K562 (cell line): ENCODE results near the gene FXYD1. TPM values are rescaled to one million over a fixed set of nuclear protein-coding genes. Genes with fewer than 3 reads are reported as not detected.

Experiments
- ATAC-seq: fragments of 200-7000 bp; cut with Tn5 transposase; 3 replicates; pipeline ENCODE4 v1.9.1; 2020; ENCODE audit warnings: moderate library complexity
- BruUV-seq: library from RNA; stranded (reverse); fragments of 400-500 nt; replicated peaks from 2 replicates; lab custom pipeline; 2021; lab: Mats Ljungman, UMichigan
- CTCF ChIA-PET: fragments of 300-600 bp; formaldehyde crosslinking; extraction: SDS; loops from one replicate; lab custom pipeline; 2021; ENCODE audit warnings: low intra/inter-chr PET ratio; lab: Yijun Ruan, JAX
- POLR2A ChIA-PET: fragments of 300-600, 350-650 bp; sonication (Branson Sonifier 250); formaldehyde crosslinking; extraction: SDS; loops from one replicate; lab custom pipeline; 2021; ENCODE audit warnings: antibody characterized with exemption, inconsistent platforms; lab: Yijun Ruan, JAX
- DNase-seq, 4 experiments: peaks; one replicate each; pipeline versions ENCODE4 v3.0.0 to v3.0.0-alpha.2; 2011 to 2018; ENCODE audit warnings: low spot score in 3 of 4, mixed read lengths in 3 of 4; ENCODE audit errors: extremely low read depth in 1 of 4
- FAIRE-seq: peaks from 2 replicates; lab custom pipeline; 2011; peaks lifted over from hg19 to GRCh38; lab: Jason Lieb, UNC
- H2AFZ ChIP-seq: 2 replicates; pipeline ENCODE4 v1.6.0; 2011; ENCODE audit warnings: low read depth, low read length, control low read depth, inconsistent platforms
- H3K27ac ChIP-seq: fragments of 200-600 bp; 3 replicates; pipeline ENCODE4 v1.8.0; 2011; ENCODE audit warnings: low read depth, mild to moderate bottlenecking, control low read depth, inconsistent platforms, low read length, moderate library complexity, mixed read lengths; ENCODE audit errors: extremely low read depth
- H3K27me3 ChIP-seq, 2 experiments: fragments of 300-600 bp in 1 of 2; 2 replicates in 1 of 2; 3 replicates in 1 of 2; pipeline versions ENCODE4 v1.6.0 to v1.8.0; 2011; ENCODE audit warnings: inconsistent platforms in 2 of 2, low read length in 2 of 2, mild to moderate bottlenecking in 1 of 2, mixed read lengths in 1 of 2, moderate library complexity in 1 of 2; ENCODE audit not compliant: control insufficient read depth in 2 of 2, insufficient read depth in 2 of 2
- H3K36me3 ChIP-seq: fragments of 300-600 bp; 3 replicates; pipeline ENCODE4 v1.8.0; 2011; ENCODE audit warnings: mild to moderate bottlenecking, low read length, inconsistent platforms; ENCODE audit not compliant: control insufficient read depth, insufficient read depth
- H3K4me1 ChIP-seq, 2 experiments: fragments of 200-600 bp in 1 of 2; replicated peaks in 1 of 2; 2 replicates in 1 of 2; 3 replicates in 1 of 2; pipeline versions ENCODE4 v1.5.1 to v1.8.0; 2011; ENCODE audit warnings: inconsistent platforms in 2 of 2, low read length in 2 of 2, mild to moderate bottlenecking in 1 of 2, mixed read lengths in 1 of 2, moderate library complexity in 1 of 2; ENCODE audit not compliant: control insufficient read depth in 2 of 2, insufficient read depth in 2 of 2
- H3K4me2 ChIP-seq: 2 replicates; pipeline ENCODE4 v1.6.1; 2011; ENCODE audit warnings: low read length, control low read depth, inconsistent platforms, mixed read lengths; ENCODE audit not compliant: insufficient read depth
- H3K4me3 ChIP-seq: fragments of 200-600 bp; sonication (generic), shearing (Covaris generic); 2 replicates; pipeline ENCODE4 v1.5.1; 2016; ENCODE audit warnings: control low read depth, inconsistent platforms
- H3K79me2 ChIP-seq: fragments of 200-600 bp; 3 replicates; pipeline ENCODE4 v1.8.0; 2011; ENCODE audit warnings: low read length, inconsistent platforms; ENCODE audit not compliant: control insufficient read depth, insufficient read depth
- H3K9ac ChIP-seq, 2 experiments: 2 replicates each; pipeline versions ENCODE4 v1.6.0 to v1.6.1; 2011; ENCODE audit warnings: low read depth in 2 of 2, low read length in 2 of 2, control low read depth in 1 of 2, inconsistent platforms in 1 of 2, mild to moderate bottlenecking in 1 of 2, mixed read lengths in 1 of 2; ENCODE audit not compliant: insufficient read depth in 1 of 2
- H3K9me1 ChIP-seq: one replicate; pipeline ENCODE4 v1.6.0; 2011; ENCODE audit warnings: inconsistent platforms, mild to moderate bottlenecking, low read length, moderate library complexity; ENCODE audit not compliant: control insufficient read depth, insufficient read depth
- H3K9me3 ChIP-seq: replicated peaks from 2 replicates; pipeline ENCODE4 v1.5.1; 2011; ENCODE audit warnings: low read depth, low read length, inconsistent platforms; ENCODE audit not compliant: control insufficient read depth, insufficient read depth
- H4K20me1 ChIP-seq: replicated peaks from 2 replicates; pipeline ENCODE4 v1.6.1; 2011; ENCODE audit warnings: low read length, inconsistent platforms, mixed read lengths; ENCODE audit not compliant: control insufficient read depth, insufficient read depth
- BRCA1 ChIP-seq, 2 experiments: fragments of 450-650 bp in 1 of 2; sonication (generic) in 1 of 2; formaldehyde crosslinking in 1 of 2; IDR thresholded peaks; 2 replicates each; pipeline versions ENCODE4 v1.5.0 to v1.6.1; 2017 to 2020; ENCODE audit warnings: mild to moderate bottlenecking in 1 of 2, missing genetic modification reagents in 1 of 2
- CHCHD3 ChIP-seq: fragments of 250-450 bp; sonication (Bioruptor Pico); IDR thresholded peaks from 2 replicates; pipeline ENCODE4 v2.1.2; 2022; ENCODE audit warnings: mild to moderate bottlenecking
- FOXJ3 ChIP-seq: sonication (generic); formaldehyde crosslinking; IDR thresholded peaks from 2 replicates; pipeline ENCODE4 v1.4.0; 2020; ENCODE audit warnings: mild to moderate bottlenecking, missing genetic modification reagents
- HLTF ChIP-seq: fragments of 450-650 bp; IDR thresholded peaks from 2 replicates; pipeline ENCODE4 v1.6.1; 2016
- HMGN3 ChIP-seq: IDR thresholded peaks from 2 replicates; pipeline ENCODE4 v1.6.1; 2011; ENCODE audit warnings: borderline replicate concordance, low read depth, mild to moderate bottlenecking, mixed read lengths, low read length; ENCODE audit not compliant: insufficient read length; ENCODE audit errors: extremely low read depth
- KLF1 ChIP-seq: fragments of 450-650 bp; IDR thresholded peaks from 2 replicates; pipeline ENCODE4 v1.6.1; 2016; ENCODE audit warnings: missing genetic modification characterization, missing compliant biosample characterization
- MED1 ChIP-seq: sonication (generic); formaldehyde crosslinking; IDR thresholded peaks from 2 replicates; pipeline ENCODE4 v1.8.1; 2023; ENCODE audit warnings: missing genetic modification reagents, borderline replicate concordance
- NCOA1 ChIP-seq: fragments of 450-650 bp; IDR thresholded peaks from 2 replicates; pipeline ENCODE4 v1.6.1; 2016; ENCODE audit warnings: low read depth
- OTX1 ChIP-seq: fragments of 450-650 bp; formaldehyde crosslinking; IDR thresholded peaks from 2 replicates; pipeline ENCODE4 v1.4.0; 2022; ENCODE audit warnings: mild to moderate bottlenecking
- RFX5 ChIP-seq: IDR thresholded peaks from 2 replicates; pipeline ENCODE4 v1.6.1; 2011; ENCODE audit warnings: low read depth, mild to moderate bottlenecking, improper control_type of control experiment, low read length
- SMAD3 ChIP-seq: fragments of 450-650 bp; formaldehyde crosslinking; conservative IDR thresholded peaks from 2 replicates; pipeline ENCODE4 v1.4.0; 2020; ENCODE audit warnings: mild to moderate bottlenecking
- SMARCA5 ChIP-seq: fragments of 450-650 bp; IDR thresholded peaks from 2 replicates; pipeline ENCODE4 v1.6.1; 2016
- TAF15 ChIP-seq: fragments of 200-400 bp; formaldehyde crosslinking; IDR thresholded peaks from 2 replicates; pipeline ENCODE4 v1.6.1; 2017; ENCODE audit warnings: mild to moderate bottlenecking, low read depth, low read length, moderate library complexity
- ZBED1 ChIP-seq: IDR thresholded peaks from 2 replicates; pipeline ENCODE4 v1.6.1; 2014
- ZNF165 ChIP-seq: fragments of 250-450 bp; sonication (Bioruptor Pico); IDR thresholded peaks from 2 replicates; pipeline ENCODE4 v1.4.0; 2020; ENCODE audit warnings: borderline replicate concordance
- ZNF311 ChIP-seq: fragments of 250-450 bp; sonication (Bioruptor Pico); IDR thresholded peaks from 2 replicates; pipeline ENCODE4 v1.4.0; 2020; ENCODE audit warnings: mild to moderate bottlenecking, moderate library complexity
- ZNF445 ChIP-seq: fragments of 250-450 bp; sonication (Bioruptor Pico); IDR thresholded peaks from 2 replicates; pipeline ENCODE4 v1.4.0; 2020; ENCODE audit warnings: low read depth, mild to moderate bottlenecking, moderate library complexity
- ZNF780A ChIP-seq: fragments of 250-450 bp; sonication (Bioruptor Pico); IDR thresholded peaks from 2 replicates; pipeline ENCODE4 v1.5.0; 2021; ENCODE audit warnings: mild to moderate bottlenecking
- WGBS: fragments of 100-300 bp; shearing (Covaris generic); methylation state at CpG from one replicate; pipeline ENCODE4 v1.1.6; 2016; ENCODE audit warnings: low coverage, mixed read lengths; ENCODE audit not compliant: insufficient coverage; ENCODE audit errors: missing lambda C conversion rate; 5-methylcytosine and 5-hydroxymethylcytosine counted together
- in situ Hi-C: fragments of 300-500 bp; cut with MboI; formaldehyde crosslinking; loops from 4 replicates; pipeline ENCODE4 v1.15.0; 2018; ENCODE audit warnings: inconsistent platforms, mixed read lengths
- intact Hi-C: fragments of 100-400 bp; cut with micrococcal nuclease; formaldehyde crosslinking; loops from 2 replicates; pipeline ENCODE4 v1.14.2; 2022
- polyA plus RNA-seq, 8 experiments: library from polyadenylated mRNA; depleted of rRNA in 4 of 8; stranded (reverse) in 5 of 8; unstranded in 3 of 8; fragments of >200 nt; fragmentation: Nextera tagmentation in 2 of 8; fragmentation: Illumina TruSeq in 1 of 8; extraction: Ambion mirVana in 2 of 8; extraction: Trizol in 1 of 8; gene quantifications; 2 replicates each; pipeline versions ENCODE4 v1.2.1 to v1.2.3, GENCODE V29; 2011 to 2014; ENCODE audit warnings: inconsistent platforms in 1 of 8, missing spikeins in 1 of 8
- total RNA-seq, 7 experiments: library from RNA; depleted of rRNA in 6 of 7; stranded (reverse); fragments of >200 nt in 6 of 7; fragmentation: Illumina TruSeq in 2 of 7; extraction: Trizol in 2 of 7; gene quantifications; 2 replicates each; pipeline versions ENCODE4 v1.2.1 to v1.2.3, GENCODE V29; 2011 to 2021; ENCODE audit warnings: low replicate concordance in 1 of 7
- TF ChIP-seq, protein P1 (sequence below), 3 experiments: IDR thresholded peaks in 2 of 3; conservative IDR thresholded peaks in 1 of 3; 2 replicates each; pipeline ENCODE4 v1.5.1; 2011 to 2012; ENCODE audit warnings: low read length in 3 of 3, mild to moderate bottlenecking in 3 of 3, control low read depth in 2 of 3, improper control_type of control experiment in 1 of 3, inconsistent platforms in 1 of 3, low read depth in 1 of 3, mixed read lengths in 1 of 3, moderate library complexity in 1 of 3; ENCODE audit not compliant: insufficient read depth in 2 of 3
- TF ChIP-seq, protein P2 (sequence below): fragments of 450-650 bp; formaldehyde crosslinking; conservative IDR thresholded peaks from 2 replicates; pipeline ENCODE4 v1.4.0; 2022; ENCODE audit warnings: mild to moderate bottlenecking, missing genetic modification characterization
- TF ChIP-seq, protein P3 (sequence below): sonication (generic); formaldehyde crosslinking; IDR thresholded peaks from 2 replicates; pipeline ENCODE4 v1.5.0; 2020; ENCODE audit warnings: missing genetic modification reagents

Gene FXYD1
- total and polyA plus RNA-seq, 9 of the 15 experiments (the other 6 are each of a cell fraction or from before 2014, with no cell fraction given), result 0.40 to 3.2 (median 1.8) TPM; not detected in 3

DNA sequence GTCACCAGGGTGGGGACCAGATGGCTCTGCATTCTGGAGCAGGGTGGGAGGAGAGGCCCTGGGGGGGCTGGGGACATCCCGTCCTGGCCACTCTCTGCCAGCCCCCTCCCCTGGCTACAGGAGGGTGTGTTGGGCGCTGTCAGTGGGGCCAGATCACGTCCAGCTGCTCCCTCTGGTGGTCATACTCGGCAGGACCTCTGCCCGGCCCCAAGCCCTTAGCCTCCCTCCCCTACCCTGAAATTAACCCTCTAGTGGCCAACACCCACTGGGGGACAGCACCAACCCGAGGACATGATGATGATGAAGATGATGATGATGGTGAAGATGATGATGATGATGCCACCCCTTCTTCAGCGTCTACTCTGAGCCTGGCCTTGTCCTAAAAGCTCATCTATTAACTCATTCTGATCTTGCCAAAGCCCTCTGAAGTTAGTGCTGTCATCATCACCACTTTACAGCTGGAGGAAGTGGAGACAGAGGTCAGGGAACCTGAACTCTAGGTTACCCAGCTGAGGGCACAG is 3.2 kb upstream of the FXYD1 start:
- in situ Hi-C loops (loop anchor here (10.0 kb wide), 1 partner anchor 301 kb away; no protein-coding TSS in a partner anchor), intact Hi-C loops (loop anchor here (1.0 to 5.0 kb wide), 3 partner anchors 68 to 297 kb away; no protein-coding TSS in a partner anchor)
- Histone ChIP-seq H3K4me1 (peaks cover 3 to 36% of the 10 kb centered on the region in 2 experiments; a peak in 3 of 5 replicates), H2AFZ (no peak overlapping the region), H3K9me1 (no peaks in the 10 kb centered on the region), H3K4me3 (no peak overlapping the region), H3K27ac (no peak overlapping the region), H3K4me2 (no peak overlapping the region), H4K20me1 (0 out of 2 replicates have a peak, but pooled peaks cover 4% of the 10 kb centered on the region), H3K9ac (no peak overlapping the region; a peak in 1 of 4 replicates), H3K27me3 (peaks cover 2 to 28% of the 10 kb centered on the region in 2 experiments; a peak in 4 of 5 replicates), H3K36me3 (no peaks in the 10 kb centered on the region), H3K79me2 (no peaks in the 10 kb centered on the region), H3K9me3 (no peaks in the 10 kb centered on the region)
- ChIA-PET CTCF (interaction anchor here (0.6 to 2.4 kb wide), 7 partner anchors 21 to 495 kb away, joined by 3 to 13 read pairs (median 8); no protein-coding TSS in a partner anchor), POLR2A (interaction anchor here (0.6 kb wide), 1 partner anchor 741 kb away, joined by 3 read pairs; no protein-coding TSS in a partner anchor)
- FAIRE-seq (peak; percentile 93), DNase-seq (peak; percentile 86 to 93 (median 92)), ATAC-seq (peak; percentile 98)
- BruUV-seq, result no TSS peak
- 1% methylated on average over 6 of the region's 7 CpGs for WGBS
- TF ChIP-seq, protein P1, sequence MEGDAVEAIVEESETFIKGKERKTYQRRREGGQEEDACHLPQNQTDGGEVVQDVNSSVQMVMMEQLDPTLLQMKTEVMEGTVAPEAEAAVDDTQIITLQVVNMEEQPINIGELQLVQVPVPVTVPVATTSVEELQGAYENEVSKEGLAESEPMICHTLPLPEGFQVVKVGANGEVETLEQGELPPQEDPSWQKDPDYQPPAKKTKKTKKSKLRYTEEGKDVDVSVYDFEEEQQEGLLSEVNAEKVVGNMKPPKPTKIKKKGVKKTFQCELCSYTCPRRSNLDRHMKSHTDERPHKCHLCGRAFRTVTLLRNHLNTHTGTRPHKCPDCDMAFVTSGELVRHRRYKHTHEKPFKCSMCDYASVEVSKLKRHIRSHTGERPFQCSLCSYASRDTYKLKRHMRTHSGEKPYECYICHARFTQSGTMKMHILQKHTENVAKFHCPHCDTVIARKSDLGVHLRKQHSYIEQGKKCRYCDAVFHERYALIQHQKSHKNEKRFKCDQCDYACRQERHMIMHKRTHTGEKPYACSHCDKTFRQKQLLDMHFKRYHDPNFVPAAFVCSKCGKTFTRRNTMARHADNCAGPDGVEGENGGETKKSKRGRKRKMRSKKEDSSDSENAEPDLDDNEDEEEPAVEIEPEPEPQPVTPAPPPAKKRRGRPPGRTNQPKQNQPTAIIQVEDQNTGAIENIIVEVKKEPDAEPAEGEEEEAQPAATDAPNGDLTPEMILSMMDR (IDR thresholded peaks at IDR 0.05 in 2 of 3, conservative IDR thresholded peaks at IDR 0.05 in 1 of 3; ENCODE audit: insufficient read depth in 2 of 3, low read depth in 1 of 3, low read length in 3 of 3), result peak; percentile 92 to 94 (median 92)
- TF ChIP-seq NCOA1, result peak; percentile 38; the same call in 1 of the 2 replicates
- TF ChIP-seq MED1 (CRISPR knock-in tag), result no peak
- peak; percentile 72; the same call in 1 of the 2 replicates for TF ChIP-seq OTX1 (CRISPR knock-in tag)
- TF ChIP-seq HLTF, result no peak
- TF ChIP-seq CHCHD3 (CRISPR knock-in tag), result no peak
- TF ChIP-seq, protein P2, sequence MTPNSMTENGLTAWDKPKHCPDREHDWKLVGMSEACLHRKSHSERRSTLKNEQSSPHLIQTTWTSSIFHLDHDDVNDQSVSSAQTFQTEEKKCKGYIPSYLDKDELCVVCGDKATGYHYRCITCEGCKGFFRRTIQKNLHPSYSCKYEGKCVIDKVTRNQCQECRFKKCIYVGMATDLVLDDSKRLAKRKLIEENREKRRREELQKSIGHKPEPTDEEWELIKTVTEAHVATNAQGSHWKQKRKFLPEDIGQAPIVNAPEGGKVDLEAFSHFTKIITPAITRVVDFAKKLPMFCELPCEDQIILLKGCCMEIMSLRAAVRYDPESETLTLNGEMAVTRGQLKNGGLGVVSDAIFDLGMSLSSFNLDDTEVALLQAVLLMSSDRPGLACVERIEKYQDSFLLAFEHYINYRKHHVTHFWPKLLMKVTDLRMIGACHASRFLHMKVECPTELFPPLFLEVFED (CRISPR knock-in tag), result 0 out of 2 replicates have a peak, but pooled peaks have one; percentile 66
- no peak for TF ChIP-seq ZNF165
- TF ChIP-seq SMARCA5, result no peak
- no peak for TF ChIP-seq ZNF445 (CRISPR knock-in tag)
- TF ChIP-seq TAF15, result no peak
- no peak for TF ChIP-seq HMGN3
- TF ChIP-seq ZNF780A (CRISPR knock-in tag), result no peak
- TF ChIP-seq KLF1 (tag), result no peak
- TF ChIP-seq ZNF311 (CRISPR knock-in tag), result no peak
- no peak for TF ChIP-seq BRCA1 (IDR thresholded peaks at IDR 0.05)
- TF ChIP-seq BRCA1 (CRISPR knock-in tag; IDR thresholded peaks at IDR 0.05), result no peak
- TF ChIP-seq, protein P3, sequence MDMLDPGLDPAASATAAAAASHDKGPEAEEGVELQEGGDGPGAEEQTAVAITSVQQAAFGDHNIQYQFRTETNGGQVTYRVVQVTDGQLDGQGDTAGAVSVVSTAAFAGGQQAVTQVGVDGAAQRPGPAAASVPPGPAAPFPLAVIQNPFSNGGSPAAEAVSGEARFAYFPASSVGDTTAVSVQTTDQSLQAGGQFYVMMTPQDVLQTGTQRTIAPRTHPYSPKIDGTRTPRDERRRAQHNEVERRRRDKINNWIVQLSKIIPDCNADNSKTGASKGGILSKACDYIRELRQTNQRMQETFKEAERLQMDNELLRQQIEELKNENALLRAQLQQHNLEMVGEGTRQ, result no peak
- no peak for TF ChIP-seq RFX5
- no peak for TF ChIP-seq FOXJ3
- no peak for TF ChIP-seq SMAD3
- no peak for TF ChIP-seq ZBED1
